ENCODE data around the gene SVOPL.

DNA sequence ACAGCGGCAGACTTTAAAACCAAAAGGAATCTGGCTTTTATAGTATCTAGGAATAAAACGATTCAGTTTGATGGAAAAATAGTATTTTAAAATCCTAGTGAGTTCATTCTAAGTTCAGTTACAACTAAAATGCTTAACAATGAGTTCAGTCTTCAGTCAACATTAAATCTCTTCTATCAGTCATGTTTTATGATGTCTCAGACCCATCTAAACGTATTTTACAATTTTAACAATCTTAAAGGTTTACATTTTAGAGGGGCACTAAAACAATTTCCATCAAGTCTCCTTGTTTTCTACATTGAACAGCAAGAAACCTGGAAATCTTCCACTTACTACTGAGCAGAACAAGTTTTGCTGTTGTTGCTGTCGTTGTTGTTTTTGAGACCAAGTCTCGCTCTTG, 10.0 kb downstream of the SVOPL start:
- TF ChIP-seq, protein P1, sequence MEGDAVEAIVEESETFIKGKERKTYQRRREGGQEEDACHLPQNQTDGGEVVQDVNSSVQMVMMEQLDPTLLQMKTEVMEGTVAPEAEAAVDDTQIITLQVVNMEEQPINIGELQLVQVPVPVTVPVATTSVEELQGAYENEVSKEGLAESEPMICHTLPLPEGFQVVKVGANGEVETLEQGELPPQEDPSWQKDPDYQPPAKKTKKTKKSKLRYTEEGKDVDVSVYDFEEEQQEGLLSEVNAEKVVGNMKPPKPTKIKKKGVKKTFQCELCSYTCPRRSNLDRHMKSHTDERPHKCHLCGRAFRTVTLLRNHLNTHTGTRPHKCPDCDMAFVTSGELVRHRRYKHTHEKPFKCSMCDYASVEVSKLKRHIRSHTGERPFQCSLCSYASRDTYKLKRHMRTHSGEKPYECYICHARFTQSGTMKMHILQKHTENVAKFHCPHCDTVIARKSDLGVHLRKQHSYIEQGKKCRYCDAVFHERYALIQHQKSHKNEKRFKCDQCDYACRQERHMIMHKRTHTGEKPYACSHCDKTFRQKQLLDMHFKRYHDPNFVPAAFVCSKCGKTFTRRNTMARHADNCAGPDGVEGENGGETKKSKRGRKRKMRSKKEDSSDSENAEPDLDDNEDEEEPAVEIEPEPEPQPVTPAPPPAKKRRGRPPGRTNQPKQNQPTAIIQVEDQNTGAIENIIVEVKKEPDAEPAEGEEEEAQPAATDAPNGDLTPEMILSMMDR (IDR thresholded peaks at IDR 0.05) = no peak
- TF ChIP-seq POLR2A (IDR thresholded peaks at IDR 0.05) = no peak
